PFSK-1 (cell line): ENCODE data around the gene GABBR2.

Source experiments
- FOXP2 ChIP-seq: optimal IDR thresholded peaks from 2 replicates; pipeline ENCODE3; 2011; ENCODE audit warnings: borderline replicate concordance, control low read depth, inconsistent platforms; ENCODE audit not compliant: insufficient read depth; ENCODE audit errors: extremely low read length, extremely low read depth
- POLR2AphosphoS5 ChIP-seq: IDR thresholded peaks from 2 replicates; pipeline ENCODE4 v1.6.1; 2012; ENCODE audit warnings: low read depth, mild to moderate bottlenecking, control low read depth, low read length, moderate library complexity
- SIN3A ChIP-seq: IDR thresholded peaks from 2 replicates; pipeline ENCODE4 v1.6.1; 2012; ENCODE audit warnings: mild to moderate bottlenecking, low read length, moderate library complexity, borderline replicate concordance; ENCODE audit not compliant: insufficient read depth
- TAF1 ChIP-seq: IDR thresholded peaks from 2 replicates; pipeline ENCODE4 v1.6.1; 2012; ENCODE audit warnings: low read length, control low read depth, borderline replicate concordance; ENCODE audit not compliant: insufficient read depth
- TF ChIP-seq, protein P1 (sequence below), 2 experiments: IDR thresholded peaks; 2 replicates each; pipeline versions ENCODE4 v1.6.1 to v1.8.0; 2011 to 2012; ENCODE audit warnings: low read depth in 2 of 2, low read length in 2 of 2, control low read depth in 1 of 2, inconsistent platforms in 1 of 2, mild to moderate bottlenecking in 1 of 2, moderate library complexity in 1 of 2; ENCODE audit not compliant: insufficient read depth in 1 of 2

GABBR2 gene

GRCh38 chr9:98517761-98518160 is 191.0 kb downstream of the GABBR2 start:
- TF ChIP-seq FOXP2 (no peak), POLR2AphosphoS5 (no peak), SIN3A (no peak), TAF1 (no peak)
- TF ChIP-seq, protein P1, sequence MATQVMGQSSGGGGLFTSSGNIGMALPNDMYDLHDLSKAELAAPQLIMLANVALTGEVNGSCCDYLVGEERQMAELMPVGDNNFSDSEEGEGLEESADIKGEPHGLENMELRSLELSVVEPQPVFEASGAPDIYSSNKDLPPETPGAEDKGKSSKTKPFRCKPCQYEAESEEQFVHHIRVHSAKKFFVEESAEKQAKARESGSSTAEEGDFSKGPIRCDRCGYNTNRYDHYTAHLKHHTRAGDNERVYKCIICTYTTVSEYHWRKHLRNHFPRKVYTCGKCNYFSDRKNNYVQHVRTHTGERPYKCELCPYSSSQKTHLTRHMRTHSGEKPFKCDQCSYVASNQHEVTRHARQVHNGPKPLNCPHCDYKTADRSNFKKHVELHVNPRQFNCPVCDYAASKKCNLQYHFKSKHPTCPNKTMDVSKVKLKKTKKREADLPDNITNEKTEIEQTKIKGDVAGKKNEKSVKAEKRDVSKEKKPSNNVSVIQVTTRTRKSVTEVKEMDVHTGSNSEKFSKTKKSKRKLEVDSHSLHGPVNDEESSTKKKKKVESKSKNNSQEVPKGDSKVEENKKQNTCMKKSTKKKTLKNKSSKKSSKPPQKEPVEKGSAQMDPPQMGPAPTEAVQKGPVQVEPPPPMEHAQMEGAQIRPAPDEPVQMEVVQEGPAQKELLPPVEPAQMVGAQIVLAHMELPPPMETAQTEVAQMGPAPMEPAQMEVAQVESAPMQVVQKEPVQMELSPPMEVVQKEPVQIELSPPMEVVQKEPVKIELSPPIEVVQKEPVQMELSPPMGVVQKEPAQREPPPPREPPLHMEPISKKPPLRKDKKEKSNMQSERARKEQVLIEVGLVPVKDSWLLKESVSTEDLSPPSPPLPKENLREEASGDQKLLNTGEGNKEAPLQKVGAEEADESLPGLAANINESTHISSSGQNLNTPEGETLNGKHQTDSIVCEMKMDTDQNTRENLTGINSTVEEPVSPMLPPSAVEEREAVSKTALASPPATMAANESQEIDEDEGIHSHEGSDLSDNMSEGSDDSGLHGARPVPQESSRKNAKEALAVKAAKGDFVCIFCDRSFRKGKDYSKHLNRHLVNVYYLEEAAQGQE (IDR thresholded peaks at IDR 0.05; ENCODE audit: insufficient read depth in 1 of 2, low read depth in 2 of 2, low read length in 2 of 2), result no peak

GRCh38 chr9:98516897-98517503 is 191.7 kb downstream of the GABBR2 start:
- no peak for TF ChIP-seq FOXP2

DNA sequence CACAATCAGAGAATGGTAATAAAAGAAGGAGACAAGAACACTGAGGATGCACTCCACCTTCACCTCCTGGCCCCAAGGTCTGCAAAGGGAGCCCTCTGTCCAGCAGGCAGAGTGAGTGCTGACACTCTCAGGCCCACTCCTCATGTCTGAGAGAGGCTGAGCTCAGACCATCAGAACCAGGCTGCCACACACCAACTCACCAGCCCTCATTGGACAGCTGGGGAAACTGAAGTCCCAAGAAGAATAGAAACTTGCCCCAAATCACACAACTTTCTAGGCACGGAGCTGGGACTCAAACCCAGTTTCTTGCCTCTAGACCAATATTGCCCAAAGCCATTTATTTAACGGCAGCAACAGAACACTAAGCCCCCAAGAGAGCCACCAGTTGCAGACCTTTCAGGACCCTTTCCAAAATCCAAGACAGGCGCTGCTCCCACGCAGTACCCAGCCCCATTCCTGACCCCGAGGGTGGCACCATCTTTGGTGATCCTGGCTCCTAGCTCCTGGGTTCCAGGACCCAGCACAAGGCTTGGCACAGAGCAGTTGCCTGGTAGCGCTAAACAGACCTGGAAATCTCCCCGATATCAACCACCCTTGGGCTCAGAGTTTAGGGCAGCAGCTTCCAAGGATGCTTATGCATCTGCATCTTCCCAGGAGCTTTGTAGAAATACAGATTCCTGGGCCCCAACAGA is 192.4 kb downstream of the GABBR2 start:
- TF ChIP-seq SIN3A (no peak), TAF1 (no peak), FOXP2 (no peak), POLR2AphosphoS5 (no peak)
- TF ChIP-seq, protein P1 (IDR thresholded peaks at IDR 0.05; ENCODE audit: insufficient read depth in 1 of 2, low read depth in 2 of 2, low read length in 2 of 2), result no peak

- TF ChIP-seq POLR2AphosphoS5 (no peak), TAF1 (no peak), FOXP2 (no peak), SIN3A (no peak)
- TF ChIP-seq, protein P1 (IDR thresholded peaks at IDR 0.05; ENCODE audit: insufficient read depth in 1 of 2, low read depth in 2 of 2, low read length in 2 of 2), result no peak
Measured at GRCh38 chr9:98515506-98516204, 193.1 kb downstream of the GABBR2 start.

DNA sequence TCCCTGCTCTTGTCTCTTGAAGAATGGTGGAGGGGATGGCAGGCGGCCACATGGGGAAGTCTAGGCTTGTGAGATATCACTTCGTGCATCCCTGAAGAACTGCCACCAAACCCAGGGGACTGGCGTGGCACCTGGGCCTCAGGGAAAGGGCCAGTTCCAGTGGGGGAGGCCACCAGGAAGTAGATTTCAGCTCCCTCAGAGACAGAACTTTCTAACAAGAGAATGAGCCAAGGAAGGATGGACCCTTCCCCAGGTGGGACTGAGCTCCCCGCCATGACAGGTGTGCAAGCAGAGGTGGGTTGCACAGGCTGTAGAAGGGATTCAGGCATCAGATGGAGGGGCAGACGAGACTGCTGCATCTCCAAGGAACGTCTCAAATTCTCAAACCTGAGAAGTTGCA is 193.9 kb downstream of the GABBR2 start:
- TF ChIP-seq TAF1, result no peak
- TF ChIP-seq FOXP2, result no peak
- TF ChIP-seq, protein P1 (IDR thresholded peaks at IDR 0.05; ENCODE audit: insufficient read depth in 1 of 2, low read depth in 2 of 2, low read length in 2 of 2), result no peak
- no peak for TF ChIP-seq POLR2AphosphoS5
- TF ChIP-seq SIN3A, result no peak
